AG04449 (cell line): ENCODE results near the gene TGFBI.

Experiments
- CTCF ChIA-PET: fragments of 350-600 bp; formaldehyde crosslinking; extraction: SDS; loops from one replicate; lab custom pipeline; 2021; ENCODE audit warnings: antibody characterized with exemption; lab: Yijun Ruan, JAX
- POLR2A ChIA-PET: fragments of 400-600, 350-600 bp; formaldehyde crosslinking; extraction: SDS; loops from one replicate; lab custom pipeline; 2020; ENCODE audit warnings: antibody characterized with exemption, inconsistent platforms; lab: Yijun Ruan, JAX
- DNase-seq: peaks from one replicate; pipeline ENCODE4 v3.0.0-alpha.2; 2010; ENCODE audit warnings: low read depth, low spot score
- H3K4me3 ChIP-seq: 2 replicates; pipeline ENCODE4 v1.5.1; 2011; ENCODE audit warnings: low read depth, mild to moderate bottlenecking, control low read depth, low read length
- CTCF ChIP-seq: IDR thresholded peaks from one replicate; pipeline ENCODE4 v1.5.1; 2011; ENCODE audit warnings: mild to moderate bottlenecking, moderate library complexity, low read length, control low read depth, inconsistent platforms; ENCODE audit not compliant: insufficient read depth; ENCODE audit errors: missing control alignments

TGFBI gene

GRCh38 chr5:136086783-136087566 is 58.2 kb downstream of the TGFBI start:
- no peak for DNase-seq
- TF ChIP-seq CTCF, result no peak
- ChIA-PET CTCF (interaction anchor here (0.8 to 2.3 kb wide), 8 partner anchors 10 to 198 kb away, joined by 3 to 8 read pairs (median 6); partner anchors contain the start of gene SMAD5), POLR2A (interaction anchor here (0.6 kb wide), 1 partner anchor 15 kb away, joined by 3 read pairs; no protein-coding TSS in a partner anchor)
- H3K4me3 ChIP-seq, result no peak overlapping the region

- POLR2A ChIA-PET, result no interaction called here
- TF ChIP-seq CTCF, result no peak
- DNase-seq, result no peak
- CTCF ChIA-PET, result interaction anchor here (0.8 to 2.3 kb wide), 9 partner anchors 8 to 200 kb away, joined by 3 to 8 read pairs (median 5); partner anchors contain the start of gene SMAD5
- H3K4me3 ChIP-seq, result no peak overlapping the region
These were observed 59.4 kb downstream of the TGFBI start for GRCh38 chr5:136087961-136088871.

GRCh38 chr5:136089791-136090190 is 61.0 kb downstream of the TGFBI start:
- CTCF ChIA-PET, result interaction anchor here (1.3 kb wide), 1 partner anchor 144 kb away, joined by 3 read pairs; no protein-coding TSS in a partner anchor
- no peak overlapping the region for H3K4me3 ChIP-seq
- no peak for TF ChIP-seq CTCF
- no peak for DNase-seq
- POLR2A ChIA-PET, result no interaction called here

- no peak for TF ChIP-seq CTCF
- POLR2A ChIA-PET, result no interaction called here
- no peak overlapping the region for H3K4me3 ChIP-seq
- CTCF ChIA-PET, result interaction anchor here (1.3 kb wide), 1 partner anchor 145 kb away, joined by 3 read pairs; no protein-coding TSS in a partner anchor
- no peak for DNase-seq
These were observed 61.5 kb downstream of the TGFBI start for GRCh38 chr5:136090319-136090718.

- no peak for TF ChIP-seq CTCF
- H3K4me3 ChIP-seq, result no peak overlapping the region
- no peak for DNase-seq
- POLR2A ChIA-PET, result no interaction called here
- CTCF ChIA-PET, result interaction anchor here (3.1 kb wide), 1 partner anchor 12 kb away, joined by 14 read pairs; no protein-coding TSS in a partner anchor
These were observed 65.6 kb downstream of the TGFBI start for GRCh38 chr5:136094189-136094912.
